ENCODE results near the gene CLRN1.
A peak's percentile ranks its signal among the peaks of the same experiment; 100 is the strongest.

The CLRN1 gene

GRCh38 chr3:150961949-150962348 lies 10.6 kb downstream of the CLRN1 start:
- no peak overlapping the region for H3K9ac ChIP-seq (ENCODE audit: low read length)
- no peaks in the 10 kb centered on the region for H3K36me3 ChIP-seq (replicated peaks; ENCODE audit: insufficient read depth, low read length)
- peaks cover 25% of the 10 kb centered on the region for H3K4me1 ChIP-seq (ENCODE audit: low read length)
- H3K9me2 ChIP-seq (replicated peaks; ENCODE audit: insufficient read depth, low read length) = no peaks in the 10 kb centered on the region
- no peaks in the 10 kb centered on the region for H3K27me3 ChIP-seq (replicated peaks; ENCODE audit: insufficient read depth, low read length)
- no peaks in the 10 kb centered on the region for H3K9me3 ChIP-seq (replicated peaks; ENCODE audit: insufficient read depth, low read length)
- peak overlapping the region; percentile 46 for H3K4me2 ChIP-seq (ENCODE audit: low read depth, low read length)
- H3K79me2 ChIP-seq (ENCODE audit: low read length) = no peaks in the 10 kb centered on the region
- H4K20me1 ChIP-seq (ENCODE audit: insufficient read depth, low read length) = no peaks in the 10 kb centered on the region
- TF ChIP-seq EZH2 (optimal IDR thresholded peaks at IDR 0.05; ENCODE audit: low read depth, low read length) (no peak), CTCF (IDR thresholded peaks at IDR 0.05; ENCODE audit: low read length) (no peak), EZH2phosphoT487 (IDR thresholded peaks at IDR 0.05; ENCODE audit: low read length) (no peak)
- H3F3A ChIP-seq (ENCODE audit: insufficient read depth, low read length) = peaks cover 6% of the 10 kb centered on the region; the same call in 1 of the 2 replicates
- no peak for DNase-seq
- no peak overlapping the region for H2AFZ ChIP-seq (ENCODE audit: low read length)
- H3K27ac ChIP-seq (ENCODE audit: low read length) = peak overlapping the region; percentile 64; the same call in 1 of the 2 replicates
- no peak overlapping the region for H3K4me3 ChIP-seq (ENCODE audit: low read length)

GRCh38 chr3:150960708-150961684 lies 11.5 kb downstream of the CLRN1 start:
- H3K9ac ChIP-seq (ENCODE audit: low read length) = peak overlapping the region; percentile 0; the same call in 1 of the 2 replicates
- H3K36me3 ChIP-seq (replicated peaks; ENCODE audit: insufficient read depth, low read length) = no peaks in the 10 kb centered on the region
- TF ChIP-seq EZH2phosphoT487 (IDR thresholded peaks at IDR 0.05; ENCODE audit: low read length) = no peak
- no peak for TF ChIP-seq EZH2 (optimal IDR thresholded peaks at IDR 0.05; ENCODE audit: low read depth, low read length)
- TF ChIP-seq CTCF (IDR thresholded peaks at IDR 0.05; ENCODE audit: low read length) = no peak
- H3K79me2 ChIP-seq (ENCODE audit: low read length) = no peaks in the 10 kb centered on the region
- no peak overlapping the region for H3K4me3 ChIP-seq (ENCODE audit: low read length)
- H4K20me1 ChIP-seq (ENCODE audit: insufficient read depth, low read length) = no peaks in the 10 kb centered on the region
- H2AFZ ChIP-seq (ENCODE audit: low read length) = peak overlapping the region; percentile 32; the same call in 1 of the 2 replicates
- H3K27ac ChIP-seq (ENCODE audit: low read length) = peak overlapping the region; percentile 64; the same call in 1 of the 2 replicates
- peak overlapping the region; percentile 46 for H3K4me2 ChIP-seq (ENCODE audit: low read depth, low read length)
- H3K4me1 ChIP-seq (ENCODE audit: low read length) = peaks cover 25% of the 10 kb centered on the region
- peaks cover 6% of the 10 kb centered on the region; the same call in 1 of the 2 replicates for H3F3A ChIP-seq (ENCODE audit: insufficient read depth, low read length)
- no peaks in the 10 kb centered on the region for H3K9me3 ChIP-seq (replicated peaks; ENCODE audit: insufficient read depth, low read length)
- no peaks in the 10 kb centered on the region for H3K9me2 ChIP-seq (replicated peaks; ENCODE audit: insufficient read depth, low read length)
- H3K27me3 ChIP-seq (replicated peaks; ENCODE audit: insufficient read depth, low read length) = no peaks in the 10 kb centered on the region
- DNase-seq = peak; percentile 35

- Histone ChIP-seq H4K20me1 (ENCODE audit: insufficient read depth, low read length) (no peaks in the 10 kb centered on the region), H3K79me2 (ENCODE audit: low read length) (no peaks in the 10 kb centered on the region), H3K36me3 (replicated peaks; ENCODE audit: insufficient read depth, low read length) (no peaks in the 10 kb centered on the region), H3K9ac (ENCODE audit: low read length) (no peak overlapping the region), H3K9me2 (replicated peaks; ENCODE audit: insufficient read depth, low read length) (no peaks in the 10 kb centered on the region), H3K9me3 (replicated peaks; ENCODE audit: insufficient read depth, low read length) (no peaks in the 10 kb centered on the region), H3K4me3 (ENCODE audit: low read length) (no peak overlapping the region), H3F3A (ENCODE audit: insufficient read depth, low read length) (peaks cover 6% of the 10 kb centered on the region; the same call in 1 of the 2 replicates), H3K27ac (ENCODE audit: low read length) (no peak overlapping the region), H2AFZ (ENCODE audit: low read length) (no peak overlapping the region), H3K4me2 (ENCODE audit: low read depth, low read length) (no peak overlapping the region), H3K27me3 (replicated peaks; ENCODE audit: insufficient read depth, low read length) (no peaks in the 10 kb centered on the region), H3K4me1 (ENCODE audit: low read length) (peaks cover 25% of the 10 kb centered on the region)
- no peak for DNase-seq
- no peak for TF ChIP-seq EZH2phosphoT487 (IDR thresholded peaks at IDR 0.05; ENCODE audit: low read length)
- TF ChIP-seq EZH2 (optimal IDR thresholded peaks at IDR 0.05; ENCODE audit: low read depth, low read length) = no peak
- no peak for TF ChIP-seq CTCF (IDR thresholded peaks at IDR 0.05; ENCODE audit: low read length)
Measured at GRCh38 chr3:150958683-150959082, 13.8 kb downstream of the CLRN1 start.

All from MM.1S (cell line).